GM18502 (cell line): ENCODE data around the gene TTC21A.

Experiments used
- ATAC-seq: cut with Tn5 transposase; IDR thresholded peaks from one replicate; pipeline ENCODE4 v1.9.1; 2021; ENCODE audit warnings: mild to moderate bottlenecking; ENCODE audit not compliant: unreplicated experiment, poor library complexity

The TTC21A gene

DNA sequence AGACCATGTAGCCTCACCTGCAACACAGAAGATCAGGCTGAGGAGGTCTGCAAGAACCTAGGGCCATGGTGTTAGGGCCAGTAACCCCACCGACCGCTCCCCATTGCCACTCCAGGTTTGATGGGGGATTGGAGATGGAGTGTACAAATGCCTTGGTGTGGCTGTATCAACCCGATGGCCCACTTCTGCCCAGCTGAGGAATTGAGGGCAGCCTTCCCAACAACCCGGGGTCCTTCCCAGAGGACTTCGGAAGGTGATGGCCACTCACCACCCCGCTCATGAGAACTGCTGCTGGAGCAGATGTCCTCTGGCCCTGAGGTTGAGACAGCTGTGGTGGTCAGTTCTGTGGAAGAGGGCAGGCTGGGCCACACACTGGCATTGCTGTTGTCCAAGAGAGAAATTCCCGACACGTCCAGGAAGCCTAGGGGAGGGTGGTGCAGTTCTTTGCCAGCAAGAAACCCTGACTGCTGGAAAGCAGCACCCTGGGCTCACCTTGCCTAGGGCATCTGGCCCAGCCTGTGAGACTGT is 8.9 kb upstream of the TTC21A start:
- no peak for ATAC-seq

DNA sequence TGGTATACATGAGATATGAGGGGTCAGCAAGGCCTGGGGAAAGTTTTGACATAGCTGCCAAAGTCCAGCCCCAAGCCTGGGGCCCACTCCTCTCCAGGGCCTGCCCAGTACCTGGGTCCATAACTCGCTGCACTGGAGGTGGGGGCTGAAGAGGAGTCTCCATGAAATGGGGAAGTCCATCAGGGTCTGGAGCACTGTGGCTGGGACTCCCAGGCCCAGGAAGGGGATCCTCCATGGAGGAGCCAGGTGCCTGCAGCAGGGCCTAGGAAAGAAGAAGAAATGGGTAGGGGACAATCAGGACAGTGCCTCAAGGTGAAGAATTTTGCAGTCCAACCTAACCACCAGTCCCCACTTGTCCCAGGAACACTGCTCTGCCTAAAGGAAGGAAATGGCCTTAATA is 8.2 kb upstream of the TTC21A start:
- ATAC-seq, result no peak

DNA sequence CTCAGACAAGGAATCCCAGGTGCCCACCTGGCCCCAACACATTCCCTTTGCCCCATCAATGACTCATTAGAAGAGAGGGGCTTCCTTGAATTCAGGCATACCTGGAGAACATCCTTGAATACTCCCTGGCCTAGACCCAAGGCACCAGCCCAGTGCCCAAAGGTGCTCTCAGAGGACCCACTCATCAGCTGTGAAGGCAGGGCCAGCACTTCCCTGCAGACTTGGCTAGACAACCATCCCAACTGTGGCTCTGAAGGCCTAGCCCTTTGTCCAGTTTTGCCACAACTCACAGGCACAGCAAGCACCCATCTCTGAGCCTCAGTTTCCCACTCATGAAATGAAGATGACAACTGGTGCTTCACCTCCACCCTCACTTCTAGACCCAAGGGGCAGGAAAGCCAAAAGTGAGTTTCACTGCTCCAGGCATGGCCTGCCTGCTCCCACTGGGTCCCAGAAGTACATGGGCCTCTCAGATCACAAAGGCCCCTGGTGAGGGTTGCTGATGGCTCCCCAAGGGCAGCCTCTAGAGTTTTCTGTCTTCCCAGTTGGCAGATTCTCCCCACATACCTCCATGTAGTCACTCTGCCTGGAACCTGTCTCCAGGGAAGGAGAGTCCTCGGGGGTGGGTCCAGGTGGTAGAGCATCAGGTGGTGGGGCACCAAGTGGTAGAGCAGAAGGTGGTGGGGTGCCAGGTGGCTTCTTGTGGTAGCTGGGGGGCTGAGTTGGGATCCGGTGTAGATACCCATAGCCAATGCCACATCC is 7.6 kb upstream of the TTC21A start:
- ATAC-seq, result no peak

DNA sequence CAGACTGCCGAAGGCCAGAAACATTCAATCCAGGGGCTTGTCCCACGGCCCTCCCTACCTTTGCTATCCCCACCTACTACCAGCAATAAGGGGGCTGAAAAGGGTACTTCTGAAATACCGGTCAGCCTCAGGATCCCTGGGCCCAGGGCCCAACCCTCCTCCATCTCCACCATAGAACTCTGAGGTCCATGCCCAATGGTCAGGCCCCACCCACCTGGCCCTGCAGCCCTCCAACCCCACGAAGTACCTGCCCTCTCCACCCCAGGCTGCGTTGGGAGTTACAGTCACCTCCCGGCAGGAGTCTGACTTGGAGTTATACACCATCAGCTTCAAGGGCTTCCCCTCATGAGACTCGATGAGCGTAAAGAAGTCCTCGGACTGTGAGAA is 7.0 kb upstream of the TTC21A start:
- ATAC-seq, result no peak

GRCh38 chr3:39101022-39101689 is 6.3 kb upstream of the TTC21A start:
- ATAC-seq, result peak; percentile 65

GRCh38 chr3:39102504-39103323 is 4.8 kb upstream of the TTC21A start:
- ATAC-seq, result no peak

GRCh38 chr3:39103324-39103693 is 4.2 kb upstream of the TTC21A start:
- ATAC-seq, result no peak

GRCh38 chr3:39103791-39104552 is 3.5 kb upstream of the TTC21A start:
- no peak for ATAC-seq

DNA sequence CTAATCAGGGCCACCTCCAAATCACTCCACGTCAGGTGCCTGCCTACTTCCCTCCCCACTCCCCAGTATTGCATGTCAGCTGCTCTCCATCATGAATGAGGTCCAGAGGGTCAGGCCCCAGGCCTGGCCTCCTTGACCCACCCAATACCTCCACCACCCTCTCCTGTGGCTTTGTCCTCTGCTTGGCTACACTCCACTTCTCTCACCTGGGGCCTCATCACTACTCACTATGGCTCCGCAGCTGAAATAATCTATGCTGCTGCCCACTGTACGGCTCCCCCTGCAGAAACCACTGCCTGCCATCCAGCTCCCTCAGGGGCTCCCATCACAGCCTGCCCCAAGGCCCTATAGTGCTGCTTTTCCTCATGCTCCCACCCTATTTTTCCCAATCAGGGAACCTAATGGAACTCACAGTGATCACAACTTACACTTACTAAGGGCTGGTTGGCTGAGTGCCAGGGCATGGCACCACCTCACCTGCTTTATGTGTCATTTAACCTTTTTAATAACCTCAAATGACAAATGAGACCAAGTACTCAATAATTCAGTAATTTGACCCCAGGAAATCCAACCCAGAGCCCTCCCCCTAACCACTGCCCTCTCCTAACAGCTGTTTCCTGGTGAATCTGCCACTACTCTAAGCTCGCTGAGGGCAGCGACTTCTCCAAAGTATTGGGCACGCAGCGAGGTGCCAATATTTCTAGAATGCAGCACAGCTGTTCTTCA is 2.4 kb upstream of the TTC21A start:
- ATAC-seq, result no peak

GRCh38 chr3:39105687-39106063 is 1.8 kb upstream of the TTC21A start:
- no peak for ATAC-seq

DNA sequence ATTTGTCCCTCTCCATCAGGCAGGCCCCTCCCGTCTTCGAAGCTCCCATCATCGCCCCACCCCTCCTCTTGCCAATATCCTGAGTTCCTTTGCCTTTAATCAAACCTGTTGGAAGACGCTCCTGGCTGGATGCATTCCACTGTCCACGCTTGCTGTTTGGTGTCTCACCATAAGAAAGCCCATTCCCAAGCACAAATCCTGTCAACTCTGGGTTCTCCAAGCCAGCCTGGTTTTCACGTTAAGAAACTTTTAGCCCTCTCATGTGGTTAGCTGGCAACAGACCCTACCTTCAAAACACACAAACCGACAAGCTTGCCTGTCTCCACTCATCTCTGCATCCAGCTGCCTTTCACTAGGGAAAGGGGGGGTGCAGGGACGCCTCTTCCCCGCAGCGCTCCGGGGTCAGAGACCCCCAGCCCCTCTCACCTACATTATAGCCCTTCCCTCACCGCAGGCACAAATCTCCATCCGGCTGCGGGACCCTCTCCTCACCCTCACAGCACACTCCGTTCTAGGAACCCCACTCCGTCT is 1.1 kb upstream of the TTC21A start:
- ATAC-seq, result no peak

DNA sequence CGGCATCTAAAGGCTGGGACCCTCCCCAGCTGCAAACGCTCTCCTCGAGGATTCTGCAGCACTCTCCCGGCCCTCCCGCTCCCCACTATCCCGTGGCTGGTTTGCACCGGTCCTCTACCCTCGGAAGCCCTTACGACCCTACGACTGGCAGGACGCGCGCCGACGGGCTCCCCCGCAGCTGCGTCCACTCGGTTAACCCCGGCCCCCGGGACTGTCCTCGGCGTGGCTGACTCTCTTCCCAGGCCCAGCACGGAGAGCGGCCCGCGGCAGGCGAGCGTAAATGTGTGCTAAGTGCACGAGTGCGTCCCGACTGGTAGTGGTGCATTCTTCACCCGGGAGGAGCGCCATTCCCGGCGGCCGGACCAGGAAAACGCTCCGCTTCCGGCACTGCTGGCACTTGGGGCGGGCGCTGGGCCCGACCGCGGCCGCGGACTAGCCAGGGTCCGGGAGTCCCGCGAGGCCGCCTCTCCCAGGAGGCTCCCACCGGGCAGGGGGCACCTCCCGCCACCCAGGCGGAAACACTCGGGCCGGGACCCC is 561 bp upstream of the TTC21A start:
- ATAC-seq, result peak; percentile 2

GRCh38 chr3:39108200-39108710 is 775 bp downstream of the TTC21A start:
- peak; percentile 83 for ATAC-seq

DNA sequence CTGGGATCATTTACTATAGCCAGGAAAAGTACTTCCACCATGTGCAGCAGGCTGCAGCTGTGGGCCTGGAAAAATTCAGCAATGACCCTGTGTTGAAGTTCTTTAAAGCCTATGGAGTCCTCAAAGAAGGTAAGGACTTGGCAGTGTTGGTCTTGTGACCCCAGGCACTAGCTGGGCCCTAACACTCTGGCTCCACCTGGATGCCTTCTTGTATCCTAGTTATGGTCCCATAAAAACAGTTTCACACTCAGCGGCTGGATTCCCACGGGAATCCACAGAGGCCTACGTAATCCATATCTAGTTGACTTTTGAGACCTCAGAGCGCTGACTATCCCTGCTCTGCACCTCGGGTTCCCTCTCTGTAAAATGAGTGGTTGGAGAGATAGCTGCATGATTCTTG is 1.6 kb downstream of the TTC21A start:
- no peak for ATAC-seq

DNA sequence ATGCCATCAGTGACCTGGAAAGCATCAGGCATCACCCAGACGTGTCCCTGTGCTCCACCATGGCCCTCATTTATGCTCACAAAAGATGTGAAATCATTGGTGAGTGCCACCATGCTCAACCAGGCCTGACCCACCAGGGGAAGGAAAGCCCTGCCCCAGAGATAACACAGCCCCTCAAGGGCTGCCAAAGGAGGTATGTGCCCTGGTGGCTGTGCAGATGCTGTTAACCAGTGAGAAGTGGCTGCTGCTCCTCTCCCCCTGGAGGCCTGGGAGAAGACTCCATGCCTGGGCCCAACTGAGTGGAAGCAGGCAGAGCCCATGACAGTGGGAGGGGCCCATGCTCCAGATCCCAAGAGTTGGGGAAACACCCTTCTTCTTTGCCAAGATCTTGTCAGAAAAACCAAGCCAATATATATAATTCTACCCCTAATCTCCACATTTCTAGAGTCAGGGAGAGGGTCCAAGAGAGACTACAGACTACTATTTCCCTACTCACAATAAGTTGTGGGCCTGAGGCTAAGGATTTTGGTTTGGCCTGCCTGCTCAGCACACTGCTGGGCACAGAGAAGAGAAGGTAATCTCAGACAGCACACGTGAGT is 2.7 kb downstream of the TTC21A start:
- ATAC-seq, result no peak

GRCh38 chr3:39112113-39112512 is 4.6 kb downstream of the TTC21A start:
- no peak for ATAC-seq

GRCh38 chr3:39112535-39112934 is 5.1 kb downstream of the TTC21A start:
- no peak for ATAC-seq

DNA sequence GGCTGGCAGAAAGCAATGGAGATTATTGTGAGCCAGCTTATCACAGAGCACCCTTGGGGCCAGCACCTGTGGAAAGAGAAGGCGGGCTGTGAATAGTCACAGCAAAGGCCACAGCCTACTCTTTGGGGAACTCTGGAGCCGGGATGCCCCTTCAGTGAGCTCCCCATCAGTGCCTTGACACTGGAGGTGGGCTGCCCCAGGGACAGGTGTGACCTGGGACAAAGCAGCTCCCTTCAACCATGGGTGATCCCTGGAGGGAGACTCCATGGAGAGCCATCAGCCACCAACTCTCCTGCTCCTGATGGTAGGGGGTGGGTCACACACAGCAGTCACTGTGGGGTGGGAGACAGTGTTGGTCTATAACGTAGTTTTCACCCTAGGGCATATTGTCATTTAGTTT is 5.8 kb downstream of the TTC21A start:
- no peak for ATAC-seq

GRCh38 chr3:39114456-39114855 is 7.0 kb downstream of the TTC21A start:
- ATAC-seq, result no peak
